Suprapubic skin (tissue), 4 donors: ENCODE results near the gene PIPOX. TPM values are rescaled to one million over a fixed set of nuclear protein-coding genes. Genes with fewer than 3 reads are reported as not detected.

Source experiments
- DNase-seq, 2 donors: peaks; one replicate each; pipeline ENCODE4 v3.0.0-alpha.2; 2019; ENCODE audit warnings: low spot score in 2 of 2
- H3K27ac ChIP-seq: fragments of 200-600 bp; sonication (generic); one replicate; pipeline ENCODE4 v1.5.1; 2019
- H3K27me3 ChIP-seq: fragments of 200-600 bp; sonication (generic); one replicate; pipeline ENCODE4 v1.5.1; 2019
- H3K36me3 ChIP-seq: fragments of 200-600 bp; sonication (generic); one replicate; pipeline ENCODE4 v1.5.1; 2019
- H3K4me1 ChIP-seq: fragments of 200-600 bp; sonication (generic); one replicate; pipeline ENCODE4 v1.5.1; 2019
- H3K4me3 ChIP-seq: fragments of 200-600 bp; sonication (generic); one replicate; pipeline ENCODE4 v1.5.1; 2019; ENCODE audit warnings: mild to moderate bottlenecking
- H3K9me3 ChIP-seq: fragments of 200-600 bp; sonication (generic); one replicate; pipeline ENCODE4 v1.5.1; 2019
- EP300 ChIP-seq: sonication (generic); formaldehyde crosslinking; IDR thresholded peaks from one replicate; pipeline ENCODE4 v1.6.1; 2017; ENCODE audit warnings: antibody characterized with exemption
- POLR2A ChIP-seq, 2 donors: fragments of 450-650 bp; IDR thresholded peaks; one replicate each; pipeline ENCODE4 v1.6.1; 2017; ENCODE audit warnings: antibody characterized with exemption in 2 of 2, mild to moderate bottlenecking in 2 of 2, moderate library complexity in 2 of 2
- POLR2AphosphoS5 ChIP-seq, 3 donors: sonication (generic); formaldehyde crosslinking; IDR thresholded peaks; one replicate each; pipeline ENCODE4 v1.6.1; 2017; ENCODE audit warnings: antibody characterized with exemption in 3 of 3
- WGBS: methylation state at CpG from one replicate; pipeline ENCODE4 v1.1.5; 2018; 5-methylcytosine and 5-hydroxymethylcytosine counted together
- total RNA-seq, 4 donors: library from RNA; depleted of rRNA; stranded (reverse); fragments of >200 nt; gene quantifications; one replicate each; pipeline ENCODE4 v1.1.0, GENCODE V29; 2016
- TF ChIP-seq, protein P1 (sequence below), 2 donors: fragments of 200-600 bp in 1 of 2; fragments of 450-650 bp in 1 of 2; sonication (generic) in 1 of 2; IDR thresholded peaks; one replicate each; pipeline ENCODE4 v1.5.1; 2016 to 2019; ENCODE audit warnings: antibody characterized with exemption in 2 of 2, mild to moderate bottlenecking in 1 of 2, moderate library complexity in 1 of 2

PIPOX gene
- total RNA-seq, 4 donors from 2014 or later = 1.3 to 3.7 (median 3.0) TPM

GRCh38 chr17:29068818-29069217 is 25.9 kb downstream of the PIPOX start:
- Histone ChIP-seq H3K4me1 (peaks cover 27% of the 10 kb centered on the region), H3K36me3 (no peaks in the 10 kb centered on the region), H3K27ac (no peak overlapping the region), H3K9me3 (no peaks in the 10 kb centered on the region), H3K27me3 (no peaks in the 10 kb centered on the region), H3K4me3 (no peak overlapping the region)
- WGBS = 73% methylated on average over 10 of the region's 10 CpGs
- no peak for DNase-seq
- TF ChIP-seq EP300 = no peak
- no peak for TF ChIP-seq POLR2AphosphoS5 (IDR thresholded peaks at IDR 0.05)
- TF ChIP-seq, protein P1, sequence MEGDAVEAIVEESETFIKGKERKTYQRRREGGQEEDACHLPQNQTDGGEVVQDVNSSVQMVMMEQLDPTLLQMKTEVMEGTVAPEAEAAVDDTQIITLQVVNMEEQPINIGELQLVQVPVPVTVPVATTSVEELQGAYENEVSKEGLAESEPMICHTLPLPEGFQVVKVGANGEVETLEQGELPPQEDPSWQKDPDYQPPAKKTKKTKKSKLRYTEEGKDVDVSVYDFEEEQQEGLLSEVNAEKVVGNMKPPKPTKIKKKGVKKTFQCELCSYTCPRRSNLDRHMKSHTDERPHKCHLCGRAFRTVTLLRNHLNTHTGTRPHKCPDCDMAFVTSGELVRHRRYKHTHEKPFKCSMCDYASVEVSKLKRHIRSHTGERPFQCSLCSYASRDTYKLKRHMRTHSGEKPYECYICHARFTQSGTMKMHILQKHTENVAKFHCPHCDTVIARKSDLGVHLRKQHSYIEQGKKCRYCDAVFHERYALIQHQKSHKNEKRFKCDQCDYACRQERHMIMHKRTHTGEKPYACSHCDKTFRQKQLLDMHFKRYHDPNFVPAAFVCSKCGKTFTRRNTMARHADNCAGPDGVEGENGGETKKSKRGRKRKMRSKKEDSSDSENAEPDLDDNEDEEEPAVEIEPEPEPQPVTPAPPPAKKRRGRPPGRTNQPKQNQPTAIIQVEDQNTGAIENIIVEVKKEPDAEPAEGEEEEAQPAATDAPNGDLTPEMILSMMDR (IDR thresholded peaks at IDR 0.05) = no peak
- TF ChIP-seq POLR2A (IDR thresholded peaks at IDR 0.05) = no peak

- DNase-seq = no peak
- WGBS = 50% methylated on average over 19 of the region's 19 CpGs
These were observed 26.6 kb downstream of the PIPOX start for GRCh38 chr17:29069526-29070041.

DNA sequence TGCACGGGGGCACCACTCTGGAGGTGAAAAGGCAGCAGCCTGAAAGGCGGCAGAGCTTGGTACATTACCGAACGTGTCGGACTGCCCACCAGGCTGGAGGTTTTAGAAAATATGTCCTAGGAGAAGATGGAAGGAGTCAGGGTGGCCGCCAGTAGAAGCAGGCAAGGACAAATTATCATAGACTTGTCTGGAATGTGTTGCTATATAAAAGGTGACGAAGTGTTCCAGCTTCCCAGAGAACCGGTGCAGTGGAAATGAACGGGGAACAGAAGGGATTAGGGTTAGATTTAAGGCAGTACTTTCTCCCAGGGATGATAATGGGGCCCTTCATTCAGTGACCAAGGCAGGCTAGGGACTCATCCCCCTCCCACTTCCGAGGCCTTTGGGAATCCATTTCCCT is 27.4 kb downstream of the PIPOX start:
- Histone ChIP-seq H3K36me3 (no peaks in the 10 kb centered on the region), H3K4me3 (no peak overlapping the region), H3K9me3 (no peaks in the 10 kb centered on the region), H3K4me1 (peaks cover 27% of the 10 kb centered on the region), H3K27ac (no peak overlapping the region), H3K27me3 (no peaks in the 10 kb centered on the region)
- WGBS = 55% methylated on average over 10 of the region's 10 CpGs
- no peak for TF ChIP-seq POLR2AphosphoS5 (IDR thresholded peaks at IDR 0.05)
- TF ChIP-seq EP300 = no peak
- TF ChIP-seq POLR2A (IDR thresholded peaks at IDR 0.05) = no peak
- TF ChIP-seq, protein P1 (IDR thresholded peaks at IDR 0.05) = no peak
- DNase-seq = no peak

More at GRCh38 chr17:29069526-29070041, 26.6 kb downstream of the PIPOX start:
- Histone ChIP-seq H3K9me3 (no peaks in the 10 kb centered on the region), H3K27ac (no peak overlapping the region), H3K27me3 (no peaks in the 10 kb centered on the region), H3K36me3 (no peaks in the 10 kb centered on the region), H3K4me3 (no peak overlapping the region), H3K4me1 (peaks cover 27% of the 10 kb centered on the region)
- TF ChIP-seq EP300 (no peak), POLR2AphosphoS5 (IDR thresholded peaks at IDR 0.05) (no peak), POLR2A (IDR thresholded peaks at IDR 0.05) (no peak)
- TF ChIP-seq, protein P1 (IDR thresholded peaks at IDR 0.05) = no peak

DNA sequence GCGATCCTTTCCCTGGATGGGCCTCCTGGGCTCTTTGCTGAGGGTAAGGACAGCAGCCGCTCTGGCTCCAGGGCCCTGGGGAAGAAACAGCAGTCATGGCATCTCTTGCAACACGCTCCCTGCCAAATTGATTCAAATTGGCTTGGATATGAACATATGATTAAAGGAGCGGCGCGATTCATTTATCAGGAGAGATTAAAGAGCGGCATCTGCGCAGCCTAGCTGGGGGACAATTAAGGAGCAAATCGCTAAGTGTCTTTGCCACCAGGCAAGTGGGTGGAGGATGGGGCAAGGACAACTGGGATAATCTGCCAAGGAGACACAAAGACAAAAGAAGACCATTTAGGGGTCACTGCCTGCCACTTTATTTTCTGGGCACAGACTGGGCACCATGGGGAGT is 27.8 kb downstream of the PIPOX start:
- Histone ChIP-seq H3K4me3 (no peak overlapping the region), H3K27me3 (no peaks in the 10 kb centered on the region), H3K36me3 (no peaks in the 10 kb centered on the region), H3K4me1 (peaks cover 23% of the 10 kb centered on the region), H3K9me3 (no peaks in the 10 kb centered on the region), H3K27ac (no peak overlapping the region)
- TF ChIP-seq, protein P1 (IDR thresholded peaks at IDR 0.05) = no peak
- TF ChIP-seq EP300 = no peak
- no peak for TF ChIP-seq POLR2A (IDR thresholded peaks at IDR 0.05)
- TF ChIP-seq POLR2AphosphoS5 (IDR thresholded peaks at IDR 0.05) = no peak
- DNase-seq = no peak
- WGBS = 47% methylated on average over 9 of the region's 9 CpGs

DNA sequence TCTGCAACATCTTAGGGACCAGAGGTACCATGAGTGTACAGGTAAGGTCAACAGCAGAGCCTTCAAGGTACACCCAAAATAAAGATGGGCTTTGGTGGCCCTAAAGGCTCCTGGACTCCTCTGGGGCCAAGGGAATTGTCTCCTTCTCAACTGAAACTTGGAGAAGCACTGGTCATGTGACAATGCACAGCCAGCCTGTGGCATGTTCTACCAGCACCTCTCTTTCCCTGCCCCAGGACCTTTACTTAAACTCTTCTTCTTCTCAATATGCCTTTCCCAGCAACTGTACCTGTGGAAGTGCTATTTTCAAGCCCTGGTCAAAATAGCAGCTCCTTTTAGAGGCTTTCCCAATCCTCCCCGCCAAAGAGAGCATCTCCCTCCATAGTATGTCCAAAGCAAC is 28.4 kb downstream of the PIPOX start:
- TF ChIP-seq, protein P1 (IDR thresholded peaks at IDR 0.05) = no peak
- TF ChIP-seq POLR2AphosphoS5 (IDR thresholded peaks at IDR 0.05) (no peak), POLR2A (IDR thresholded peaks at IDR 0.05) (no peak), EP300 (no peak)
- Histone ChIP-seq H3K27me3 (no peaks in the 10 kb centered on the region), H3K4me1 (peaks cover 18% of the 10 kb centered on the region), H3K9me3 (no peaks in the 10 kb centered on the region), H3K36me3 (no peaks in the 10 kb centered on the region), H3K4me3 (no peak overlapping the region), H3K27ac (no peak overlapping the region)
- no peak for DNase-seq
- WGBS = 86% methylated on average over 1 of the region's 1 CpG
